Spleen (tissue), 7 donors: ENCODE data around the gene DTNBP1.

Experiments used
- POLR2A ChIP-seq, 3 donors: fragments of 450-650 bp; IDR thresholded peaks; one replicate each; pipeline ENCODE4 v1.5.1; 2017; ENCODE audit warnings: antibody characterized with exemption in 3 of 3, mild to moderate bottlenecking in 1 of 3
- TF ChIP-seq, protein P1 (sequence below), 11 experiments: fragments of 200-600 bp in 7 of 11; fragments of 450-650 bp in 4 of 11; sonication (generic) in 4 of 11; IDR thresholded peaks in 8 of 11; conservative IDR thresholded peaks in 3 of 11; 1 replicate in 7 of 11; 2 replicates in 4 of 11; pipeline versions ENCODE4 v1.4.0 to v1.8.0; 2016 to 2021; ENCODE audit warnings: antibody characterized with exemption in 11 of 11, inconsistent platforms in 4 of 11, mild to moderate bottlenecking in 1 of 11
- donor health status: DM: no; HTN: no; CAD: no; lungs with moderate emphysema.
- donor health status: DM: no; HTN: no; CAD: no.
- donor health status: DM: no; HTN: no; CAD: no.

- TF ChIP-seq, protein P1, sequence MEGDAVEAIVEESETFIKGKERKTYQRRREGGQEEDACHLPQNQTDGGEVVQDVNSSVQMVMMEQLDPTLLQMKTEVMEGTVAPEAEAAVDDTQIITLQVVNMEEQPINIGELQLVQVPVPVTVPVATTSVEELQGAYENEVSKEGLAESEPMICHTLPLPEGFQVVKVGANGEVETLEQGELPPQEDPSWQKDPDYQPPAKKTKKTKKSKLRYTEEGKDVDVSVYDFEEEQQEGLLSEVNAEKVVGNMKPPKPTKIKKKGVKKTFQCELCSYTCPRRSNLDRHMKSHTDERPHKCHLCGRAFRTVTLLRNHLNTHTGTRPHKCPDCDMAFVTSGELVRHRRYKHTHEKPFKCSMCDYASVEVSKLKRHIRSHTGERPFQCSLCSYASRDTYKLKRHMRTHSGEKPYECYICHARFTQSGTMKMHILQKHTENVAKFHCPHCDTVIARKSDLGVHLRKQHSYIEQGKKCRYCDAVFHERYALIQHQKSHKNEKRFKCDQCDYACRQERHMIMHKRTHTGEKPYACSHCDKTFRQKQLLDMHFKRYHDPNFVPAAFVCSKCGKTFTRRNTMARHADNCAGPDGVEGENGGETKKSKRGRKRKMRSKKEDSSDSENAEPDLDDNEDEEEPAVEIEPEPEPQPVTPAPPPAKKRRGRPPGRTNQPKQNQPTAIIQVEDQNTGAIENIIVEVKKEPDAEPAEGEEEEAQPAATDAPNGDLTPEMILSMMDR (IDR thresholded peaks at IDR 0.05 in 8 of 11, conservative IDR thresholded peaks at IDR 0.05 in 3 of 11): no peak
- TF ChIP-seq POLR2A (IDR thresholded peaks at IDR 0.05): no peak
These were observed 152.7 kb downstream of the DTNBP1 start for GRCh38 chr6:15510121-15510520.
